Right lobe of liver (tissue), 6 donors: ENCODE measurements around the gene SRSF3. TPM values are rescaled to one million over a fixed set of nuclear protein-coding genes. Genes with fewer than 3 reads are reported as not detected.
"Not testable (repeated sequence)": the region's sequence is repeated elsewhere in the genome, so short reads cannot be mapped to it uniquely, and the experiment has no call there.

Source experiments
- ATAC-seq, 4 donors: fragments of 200-7000 bp; cut with Tn5 transposase; one replicate each; pipeline ENCODE4 v1.9.1; 2020; ENCODE audit warnings: mild to moderate bottlenecking in 4 of 4, moderate library complexity in 4 of 4
- DNase-seq, 3 donors: peaks; one replicate each; pipeline ENCODE4 v3.0.0-alpha.2; 2020
- H3K27ac ChIP-seq, 3 donors: fragments of 200-600 bp; one replicate each; pipeline ENCODE4 v1.8.0; 2022
- H3K27me3 ChIP-seq, 2 donors: fragments of 200-600 bp; one replicate each; pipeline ENCODE4 v1.8.0; 2022
- H3K36me3 ChIP-seq, 4 donors: fragments of 200-600 bp; sonication (generic) in 1 of 4; one replicate each; pipeline versions ENCODE4 v1.5.1 to v1.8.0; 2017 to 2022; ENCODE audit warnings: control low read depth in 1 of 4
- H3K4me1 ChIP-seq, 4 donors: fragments of 200-600 bp; sonication (generic) in 1 of 4; one replicate each; pipeline versions ENCODE4 v1.5.1 to v1.8.0; 2017 to 2022; ENCODE audit warnings: control low read depth in 1 of 4
- H3K4me3 ChIP-seq, 3 donors: fragments of 200-600 bp; one replicate each; pipeline ENCODE4 v1.8.0; 2022
- H3K9me3 ChIP-seq, 4 donors: fragments of 200-600 bp; sonication (generic) in 1 of 4; one replicate each; pipeline versions ENCODE4 v1.5.1 to v1.8.0; 2017 to 2022; ENCODE audit warnings: control low read depth in 1 of 4
- CTCF ChIP-seq, 4 donors: fragments of 200-600 bp in 3 of 4; fragments of 450-650 bp in 1 of 4; IDR thresholded peaks; one replicate each; pipeline versions ENCODE4 v1.5.1 to v1.8.0; 2016 to 2022; ENCODE audit warnings: antibody characterized with exemption in 4 of 4, mild to moderate bottlenecking in 2 of 4
- POLR2A ChIP-seq: fragments of 450-650 bp; IDR thresholded peaks from one replicate; pipeline ENCODE4 v1.6.1; 2017; ENCODE audit warnings: antibody characterized with exemption, mild to moderate bottlenecking
- WGBS: methylation state at CpG from one replicate; pipeline ENCODE4 v1.1.6; 2018; ENCODE audit warnings: low coverage, low lambda C conversion rate; ENCODE audit not compliant: insufficient coverage; ENCODE audit errors: missing lambda C conversion rate; 5-methylcytosine and 5-hydroxymethylcytosine counted together
- intact Hi-C, 2 donors: fragments of 100-400 bp; cut with DNase I; formaldehyde crosslinking; loops; one replicate each; pipeline versions ENCODE4 v1.11.2 to v1.14.1; 2022
- total RNA-seq, 6 experiments: library from RNA; depleted of rRNA in 2 of 6; stranded (reverse); fragments of >200 nt in 2 of 6; fragmentation: NEBNext Ultra II Directional in 3 of 6; extraction: Animal tissue kit (Norgen Biotek cat#: 25700) in 3 of 6; gene quantifications; one replicate each; pipeline versions ENCODE4 v1.1.0 to v1.2.4, GENCODE V29; 2016 to 2023
- donor health status: DM: no; HTN: yes; CAD: no.
- donor health status: DM: no; HTN: no; CAD: no.
- donor health status: DM: no; HTN: no; CAD: no.
- donor health status: DM: no; HTN: yes; CAD: no.
- donor health status: DM: no; HTN: yes; CAD: no.

The SRSF3 gene
- total RNA-seq, 6 experiments from 2014 or later = 36.8 to 103 (median 71.4) TPM

DNA sequence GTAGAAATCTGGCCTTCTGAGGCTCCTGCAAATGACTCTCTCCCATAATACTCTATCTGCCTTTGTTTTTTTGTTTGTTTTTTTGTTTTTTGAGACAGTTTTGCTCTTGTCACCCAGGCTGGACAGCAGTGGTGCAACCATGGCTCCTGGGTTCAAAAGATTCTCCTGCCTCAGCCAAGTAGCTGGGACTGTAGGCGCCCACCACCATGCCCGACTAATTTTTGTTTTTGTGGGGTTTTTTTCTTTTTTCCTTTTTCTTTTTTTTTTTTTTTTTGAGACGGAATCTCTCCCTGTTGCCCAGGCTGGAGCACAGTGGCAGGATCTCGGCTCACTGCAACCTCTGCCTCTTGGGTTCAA, 30.3 kb upstream of the SRSF3 start:
- Histone ChIP-seq H3K4me3 (no peak overlapping the region), H3K27ac (no peak overlapping the region), H3K27me3 (no peaks in the 10 kb centered on the region), H3K36me3 (no peaks in the 10 kb centered on the region), H3K9me3 (no peaks in the 10 kb centered on the region), H3K4me1 (peaks cover 0 to 10% (median 0%) of the 10 kb centered on the region in 4 donors)
- intact Hi-C loops = no loop called here
- TF ChIP-seq POLR2A = no peak
- no peak for TF ChIP-seq CTCF (IDR thresholded peaks at IDR 0.05)
- no peak for ATAC-seq
- no peak for DNase-seq
- WGBS = 77% methylated on average over 2 of the region's 4 CpGs

DNA sequence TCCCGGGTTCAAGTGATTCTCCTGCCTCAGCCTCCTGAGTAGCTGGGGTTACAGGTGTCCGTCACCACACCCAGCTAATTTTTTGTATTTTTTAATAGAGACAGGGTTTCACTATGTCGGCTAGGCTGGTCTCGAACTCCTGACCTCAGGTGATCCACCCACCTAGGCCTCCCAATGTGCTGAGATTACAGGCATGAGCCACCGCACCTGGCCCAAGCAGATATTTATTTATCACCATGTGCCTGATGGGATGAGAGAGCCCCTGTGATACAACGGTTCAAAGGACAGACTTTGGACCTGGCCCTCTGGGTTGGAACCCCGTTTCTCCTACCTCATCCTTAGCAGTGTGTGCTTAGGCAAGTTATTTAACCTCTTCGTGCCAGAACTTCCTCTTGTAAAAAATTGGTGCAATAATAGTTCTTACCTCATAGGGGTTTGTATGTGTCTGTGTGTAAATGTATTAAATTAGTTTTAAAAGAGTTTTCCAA, 27.7 kb upstream of the SRSF3 start:
- Histone ChIP-seq H3K9me3 (no peaks in the 10 kb centered on the region), H3K4me1 (peaks cover 0 to 10% (median 0%) of the 10 kb centered on the region in 4 donors), H3K36me3 (no peaks in the 10 kb centered on the region), H3K4me3 (no peak overlapping the region), H3K27ac (peak overlapping the region in 1 of 3 donors; percentile 41), H3K27me3 (no peaks in the 10 kb centered on the region)
- ATAC-seq (peak; percentile 81 to 93 (median 87)), DNase-seq (peak in 2 of 3 donors; percentile 26 to 75)
- intact Hi-C loops = no loop called here
- 49% methylated on average over 8 of the region's 8 CpGs for WGBS
- no peak for TF ChIP-seq CTCF (IDR thresholded peaks at IDR 0.05)
- TF ChIP-seq POLR2A = no peak

- H3K36me3 ChIP-seq = no peaks in the 10 kb centered on the region
- no peak overlapping the region for H3K27ac ChIP-seq
- H3K4me3 ChIP-seq = no peak overlapping the region
- ATAC-seq (peak in 1 of 4 donors; percentile 12), DNase-seq (no peak)
- H3K27me3 ChIP-seq = no peaks in the 10 kb centered on the region
- no peaks in the 10 kb centered on the region for H3K9me3 ChIP-seq
- intact Hi-C loops = loop anchor here in 1 of 2 donors (10.0 kb wide), 1 partner anchor 85 kb away; no protein-coding TSS in a partner anchor
- WGBS = 86% methylated on average over 2 of the region's 2 CpGs
- H3K4me1 ChIP-seq = peaks cover 0 to 10% (median 0%) of the 10 kb centered on the region in 4 donors
- no peak for TF ChIP-seq CTCF (IDR thresholded peaks at IDR 0.05)
- no peak for TF ChIP-seq POLR2A
Measured at GRCh38 chr6:36570264-36570663, 23.9 kb upstream of the SRSF3 start.

GRCh38 chr6:36571122-36572043, 22.8 kb upstream of the SRSF3 start:
- no peak for TF ChIP-seq CTCF (IDR thresholded peaks at IDR 0.05)
- H3K36me3 ChIP-seq = no peaks in the 10 kb centered on the region
- intact Hi-C loops = loop anchor here in 1 of 2 donors (10.0 kb wide), 1 partner anchor 87 kb away; no protein-coding TSS in a partner anchor
- no peaks in the 10 kb centered on the region for H3K9me3 ChIP-seq
- DNase-seq (no peak), ATAC-seq (no peak)
- H3K4me3 ChIP-seq = no peak overlapping the region
- no peaks in the 10 kb centered on the region for H3K27me3 ChIP-seq
- no peak overlapping the region for H3K27ac ChIP-seq
- WGBS = 84% methylated on average over 4 of the region's 4 CpGs
- H3K4me1 ChIP-seq = peaks cover 0 to 7% (median 0%) of the 10 kb centered on the region in 4 donors

DNA sequence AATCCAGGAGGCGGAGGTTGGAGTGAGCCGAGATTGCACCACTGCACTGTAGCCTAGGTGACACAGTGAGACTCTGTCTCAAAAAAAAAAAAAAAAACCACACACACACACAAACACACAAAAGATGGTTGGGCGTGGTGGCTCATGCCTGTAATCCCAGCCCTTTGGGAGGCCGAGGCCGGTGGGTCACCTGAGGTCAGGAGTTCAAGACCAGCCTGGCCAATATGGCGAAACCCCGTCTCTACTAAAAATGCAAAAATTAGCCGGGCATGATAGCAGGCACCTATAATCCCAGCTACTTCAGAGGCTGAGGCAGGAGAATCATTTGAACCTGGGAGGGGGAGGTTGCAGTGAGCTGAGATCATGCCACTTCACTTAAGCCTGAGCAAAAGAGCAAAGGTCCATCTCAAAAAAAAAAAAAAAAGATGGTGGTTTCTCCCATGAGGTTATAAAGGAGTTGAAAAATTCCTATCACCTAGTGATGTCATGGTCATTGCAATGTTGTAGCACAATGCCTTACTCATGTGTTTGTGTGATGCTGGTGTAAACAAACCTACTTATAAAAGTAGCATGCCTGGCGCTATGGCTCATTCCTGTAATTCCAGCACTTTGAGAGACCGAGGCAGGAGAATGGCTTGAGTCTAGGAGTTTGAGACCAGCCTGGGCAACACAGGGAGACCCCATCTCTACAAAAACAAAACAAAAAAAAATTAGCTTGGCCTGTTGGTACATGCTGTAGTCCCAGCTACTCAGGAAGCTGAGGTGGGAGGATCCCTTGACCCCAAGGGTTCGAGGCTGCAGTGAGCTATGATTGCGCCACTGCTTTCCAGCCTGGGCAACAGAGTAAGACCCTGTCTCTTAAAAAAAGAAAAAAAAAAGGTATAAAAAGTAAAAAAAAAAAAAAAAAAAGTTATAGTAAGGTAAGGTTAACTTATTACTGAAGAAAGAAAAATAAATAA, 21.5 kb upstream of the SRSF3 start:
- H3K9me3 ChIP-seq, H3K36me3 ChIP-seq, H3K4me3 ChIP-seq, H3K27me3 ChIP-seq, H3K27ac ChIP-seq, H3K4me1 ChIP-seq, ATAC-seq, DNase-seq: not testable (repeated sequence)
- 84% methylated on average over 8 of the region's 12 CpGs for WGBS
- intact Hi-C loops = loop anchor here in 1 of 2 donors (10.0 kb wide), 1 partner anchor 88 kb away; no protein-coding TSS in a partner anchor
